Activated T-cell treated with anti-CD3 and anti-CD28 coated beads, Interleukin-2, amount 50 U/mL, for 24 hours (primary cell): ENCODE data around the gene TST.

Experiments
- DNase-seq: peaks from one replicate; pipeline ENCODE4 v3.0.0-alpha.2; 2020
- H3K27ac Mint-ChIP-seq: 2 replicates; pipeline ENCODE4 v1.8.0; 2020; ENCODE audit warnings: mild to moderate bottlenecking, mixed read lengths
- H3K27me3 Mint-ChIP-seq: 2 replicates; pipeline ENCODE4 v1.8.0; 2020; ENCODE audit warnings: mixed read lengths
- H3K36me3 Mint-ChIP-seq: 2 replicates; pipeline ENCODE4 v1.8.0; 2020; ENCODE audit warnings: low read depth, mixed read lengths
- H3K4me1 Mint-ChIP-seq: 2 replicates; pipeline ENCODE4 v1.8.0; 2020; ENCODE audit warnings: low read depth, mixed read lengths
- H3K4me3 Mint-ChIP-seq: 2 replicates; pipeline ENCODE4 v1.8.0; 2020; ENCODE audit warnings: mild to moderate bottlenecking, moderate library complexity, mixed read lengths
- H3K9me3 Mint-ChIP-seq: 2 replicates; pipeline ENCODE4 v1.8.0; 2020; ENCODE audit warnings: mixed read lengths

TST gene

DNA sequence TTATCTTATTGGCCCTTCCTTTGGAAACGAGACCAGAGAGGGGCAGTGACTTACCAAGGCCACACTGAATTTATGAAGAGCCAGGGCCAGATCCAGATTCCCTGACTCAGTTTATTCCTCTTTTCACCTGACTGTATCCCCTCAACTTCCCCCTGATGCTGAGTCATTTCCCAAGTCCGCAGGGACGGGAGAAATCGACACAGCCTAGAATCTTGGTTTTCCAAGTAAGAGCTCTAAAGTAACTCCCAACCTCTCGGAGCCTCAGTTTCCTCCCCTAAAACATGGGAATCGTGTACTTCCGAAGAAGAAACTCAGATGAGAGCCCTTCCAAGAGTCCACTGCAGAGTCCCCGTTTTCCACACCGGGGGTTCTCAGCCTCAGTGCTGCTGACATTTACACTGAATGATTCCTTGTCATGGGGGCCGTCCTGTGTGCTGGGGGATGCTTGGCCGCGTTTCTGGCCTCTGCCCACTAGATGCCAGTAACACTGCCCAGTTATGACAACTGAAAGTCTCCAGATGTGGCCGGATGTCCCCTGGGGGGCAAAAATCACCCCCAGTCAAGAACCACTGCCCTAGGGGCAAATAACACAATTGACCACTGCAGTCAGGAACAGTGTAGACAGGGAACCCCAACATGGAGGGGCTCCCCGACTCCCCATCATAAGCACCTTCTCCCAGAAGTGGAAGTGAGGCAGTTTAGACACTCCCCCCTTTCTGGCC lies 11.5 kb upstream of the TST start:
- no peak for DNase-seq

DNA sequence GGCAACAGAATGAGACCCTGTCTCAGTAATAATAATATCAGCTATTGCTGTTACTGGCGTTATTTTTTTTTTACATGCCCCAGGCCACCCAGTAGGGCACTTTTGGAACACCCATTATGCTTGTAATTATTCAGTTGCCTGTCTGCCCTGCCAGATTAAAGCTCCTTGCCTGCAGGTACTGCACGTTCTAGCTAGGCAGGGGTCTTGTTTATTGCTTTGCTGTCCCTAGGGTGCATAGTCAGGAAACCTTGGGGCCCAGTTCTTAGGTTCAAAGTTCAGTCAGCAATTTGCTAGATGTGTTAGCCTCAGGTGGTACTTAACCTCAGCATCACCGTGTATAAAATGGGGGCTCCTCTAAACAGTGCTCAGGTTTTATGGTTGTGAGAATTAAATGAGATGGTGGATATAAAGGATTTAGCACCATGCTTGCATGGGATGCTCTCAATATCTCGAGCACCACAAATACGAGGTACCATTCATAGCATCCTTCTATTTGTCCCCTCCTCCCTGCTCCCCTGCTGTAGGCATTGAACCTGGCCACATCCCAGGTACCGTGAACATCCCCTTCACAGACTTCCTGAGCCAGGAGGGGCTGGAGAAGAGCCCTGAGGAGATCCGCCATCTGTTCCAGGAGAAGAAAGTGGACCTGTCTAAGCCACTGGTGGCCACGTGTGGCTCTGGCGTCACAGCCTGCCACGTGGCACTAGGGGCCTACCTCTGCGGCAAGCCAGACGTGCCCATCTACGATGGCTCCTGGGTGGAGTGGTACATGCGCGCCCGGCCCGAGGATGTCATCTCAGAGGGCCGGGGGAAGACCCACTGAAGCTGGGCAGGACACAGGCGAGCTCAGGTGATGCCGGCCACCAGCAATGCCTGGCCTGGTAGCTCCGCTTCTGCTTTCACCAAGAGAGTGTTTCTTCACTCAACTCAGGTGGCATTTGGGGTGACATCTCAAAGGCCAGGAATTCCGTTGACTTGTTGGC lies 9.7 kb upstream of the TST start:
- Mint-ChIP-seq H3K4me1 (no peaks in the 10 kb centered on the region), H3K27ac (no peak overlapping the region), H3K27me3 (no peaks in the 10 kb centered on the region), H3K36me3 (peaks cover 2% of the 10 kb centered on the region), H3K4me3 (no peak overlapping the region), H3K9me3 (no peaks in the 10 kb centered on the region)
- no peak for DNase-seq

More for the DNA sequence above, 11.5 kb upstream of the TST start:
- Mint-ChIP-seq H3K27ac (no peak overlapping the region), H3K27me3 (peaks cover 4% of the 10 kb centered on the region), H3K36me3 (peaks cover 2% of the 10 kb centered on the region), H3K4me3 (no peak overlapping the region), H3K9me3 (no peaks in the 10 kb centered on the region), H3K4me1 (no peaks in the 10 kb centered on the region)

- no peak overlapping the region for H3K27ac Mint-ChIP-seq
- H3K9me3 Mint-ChIP-seq, result no peaks in the 10 kb centered on the region
- peaks cover 2% of the 10 kb centered on the region for H3K36me3 Mint-ChIP-seq
- no peaks in the 10 kb centered on the region for H3K4me1 Mint-ChIP-seq
- H3K27me3 Mint-ChIP-seq, result no peaks in the 10 kb centered on the region
- no peak for DNase-seq
- H3K4me3 Mint-ChIP-seq, result no peak overlapping the region
Measured at GRCh38 chr22:37027556-37027955, 8.3 kb upstream of the TST start.

DNA sequence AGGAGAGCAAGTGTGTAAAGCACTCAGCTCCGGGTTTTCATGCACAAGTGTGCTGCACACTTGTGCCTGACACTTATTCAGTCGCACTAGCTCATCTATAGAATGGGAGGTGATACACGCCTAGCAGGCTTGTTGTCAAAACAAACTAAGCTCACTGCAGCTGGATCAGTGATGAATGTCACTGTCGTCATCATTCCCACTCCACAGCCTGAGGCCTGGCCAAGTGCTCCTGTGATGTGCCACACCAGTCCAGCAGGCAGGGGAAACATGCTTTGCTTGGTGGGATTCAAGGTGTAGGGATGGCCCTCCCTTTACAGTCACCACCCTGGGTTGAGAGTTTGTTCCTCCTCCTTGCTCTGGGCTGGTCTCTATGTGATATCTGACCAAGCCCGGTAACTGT lies 7.1 kb upstream of the TST start:
- H3K4me3 Mint-ChIP-seq, result no peak overlapping the region
- no peaks in the 10 kb centered on the region for H3K9me3 Mint-ChIP-seq
- H3K27me3 Mint-ChIP-seq, result peaks cover 6% of the 10 kb centered on the region
- DNase-seq, result no peak
- H3K27ac Mint-ChIP-seq, result no peak overlapping the region
- no peaks in the 10 kb centered on the region for H3K4me1 Mint-ChIP-seq
- H3K36me3 Mint-ChIP-seq, result peaks cover 2% of the 10 kb centered on the region

DNA sequence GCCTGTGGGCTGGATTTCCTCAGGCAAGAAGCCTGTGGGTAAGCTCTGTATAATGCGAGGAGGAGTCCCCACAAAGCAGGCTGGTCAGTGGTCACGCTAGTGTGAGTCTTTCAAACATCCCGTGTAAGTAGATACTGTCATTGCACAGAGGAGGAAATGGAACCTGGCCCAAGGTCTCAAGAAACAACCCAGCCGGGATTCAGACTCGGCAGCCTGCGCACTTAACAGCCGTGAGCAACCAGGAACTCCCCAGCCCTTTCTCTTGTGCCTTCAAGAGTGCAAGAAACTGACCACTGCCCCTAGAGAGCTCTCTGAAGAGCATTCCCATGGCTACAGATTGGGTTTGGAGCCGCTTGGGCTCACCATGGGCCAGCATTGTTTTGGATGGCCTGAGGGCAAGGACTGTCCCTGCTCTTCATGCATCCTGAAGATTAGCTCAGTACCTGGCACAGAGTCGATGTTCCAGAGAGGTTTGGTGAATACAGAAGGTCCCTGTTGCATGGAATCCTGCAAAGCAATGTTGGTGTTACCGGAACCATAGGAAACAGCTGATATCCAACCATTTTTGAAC lies 6.3 kb upstream of the TST start:
- no peaks in the 10 kb centered on the region for H3K9me3 Mint-ChIP-seq
- peaks cover 11% of the 10 kb centered on the region for H3K27me3 Mint-ChIP-seq
- H3K4me1 Mint-ChIP-seq, result peaks cover 2% of the 10 kb centered on the region
- DNase-seq, result no peak
- no peak overlapping the region for H3K27ac Mint-ChIP-seq
- peaks cover 2% of the 10 kb centered on the region for H3K36me3 Mint-ChIP-seq
- H3K4me3 Mint-ChIP-seq, result no peak overlapping the region

GRCh38 chr22:37024339-37025157 lies 5.3 kb upstream of the TST start:
- Mint-ChIP-seq H3K27me3 (peaks cover 20% of the 10 kb centered on the region), H3K27ac (no peak overlapping the region), H3K4me3 (no peak overlapping the region), H3K4me1 (peaks cover 9% of the 10 kb centered on the region), H3K9me3 (no peaks in the 10 kb centered on the region), H3K36me3 (peaks cover 2% of the 10 kb centered on the region)
- DNase-seq, result no peak

DNA sequence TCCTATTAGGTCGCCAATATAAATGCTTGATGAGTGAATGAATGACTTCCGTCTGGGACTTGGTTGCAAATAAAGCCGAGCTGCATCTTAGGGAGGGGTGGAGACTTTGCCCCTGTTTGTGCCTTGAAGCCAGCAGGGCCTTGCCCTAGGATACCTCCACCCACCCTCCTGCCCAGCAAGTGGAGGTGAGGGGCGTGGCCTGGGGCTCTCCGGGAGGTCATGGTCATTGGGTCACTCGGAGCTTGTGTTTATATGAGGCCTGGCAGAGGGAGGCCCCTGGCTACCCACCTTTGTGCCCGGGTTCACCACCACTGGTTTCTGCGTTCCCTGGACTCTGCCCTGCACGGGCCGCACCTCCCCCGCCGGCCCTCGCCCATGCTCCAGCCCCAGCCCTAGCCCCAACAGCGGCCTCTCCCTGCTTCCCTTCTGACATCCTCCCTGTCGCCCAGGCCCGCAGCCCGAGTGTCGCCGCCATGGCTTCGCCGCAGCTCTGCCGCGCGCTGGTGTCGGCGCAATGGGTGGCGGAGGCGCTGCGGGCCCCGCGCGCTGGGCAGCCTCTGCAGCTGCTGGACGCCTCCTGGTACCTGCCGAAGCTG lies 4.6 kb upstream of the TST start:
- Mint-ChIP-seq H3K27me3 (peaks cover 20% of the 10 kb centered on the region), H3K27ac (no peak overlapping the region), H3K9me3 (no peaks in the 10 kb centered on the region), H3K4me1 (peaks cover 9% of the 10 kb centered on the region), H3K36me3 (peaks cover 2% of the 10 kb centered on the region), H3K4me3 (no peak overlapping the region)
- no peak for DNase-seq

GRCh38 chr22:37022483-37023337 lies 3.5 kb upstream of the TST start:
- peaks cover 23% of the 10 kb centered on the region for H3K27me3 Mint-ChIP-seq
- peaks cover 11% of the 10 kb centered on the region for H3K4me1 Mint-ChIP-seq
- peaks cover 2% of the 10 kb centered on the region for H3K36me3 Mint-ChIP-seq
- H3K4me3 Mint-ChIP-seq, result no peak overlapping the region
- DNase-seq, result no peak
- H3K9me3 Mint-ChIP-seq, result no peaks in the 10 kb centered on the region
- H3K27ac Mint-ChIP-seq, result no peak overlapping the region

DNA sequence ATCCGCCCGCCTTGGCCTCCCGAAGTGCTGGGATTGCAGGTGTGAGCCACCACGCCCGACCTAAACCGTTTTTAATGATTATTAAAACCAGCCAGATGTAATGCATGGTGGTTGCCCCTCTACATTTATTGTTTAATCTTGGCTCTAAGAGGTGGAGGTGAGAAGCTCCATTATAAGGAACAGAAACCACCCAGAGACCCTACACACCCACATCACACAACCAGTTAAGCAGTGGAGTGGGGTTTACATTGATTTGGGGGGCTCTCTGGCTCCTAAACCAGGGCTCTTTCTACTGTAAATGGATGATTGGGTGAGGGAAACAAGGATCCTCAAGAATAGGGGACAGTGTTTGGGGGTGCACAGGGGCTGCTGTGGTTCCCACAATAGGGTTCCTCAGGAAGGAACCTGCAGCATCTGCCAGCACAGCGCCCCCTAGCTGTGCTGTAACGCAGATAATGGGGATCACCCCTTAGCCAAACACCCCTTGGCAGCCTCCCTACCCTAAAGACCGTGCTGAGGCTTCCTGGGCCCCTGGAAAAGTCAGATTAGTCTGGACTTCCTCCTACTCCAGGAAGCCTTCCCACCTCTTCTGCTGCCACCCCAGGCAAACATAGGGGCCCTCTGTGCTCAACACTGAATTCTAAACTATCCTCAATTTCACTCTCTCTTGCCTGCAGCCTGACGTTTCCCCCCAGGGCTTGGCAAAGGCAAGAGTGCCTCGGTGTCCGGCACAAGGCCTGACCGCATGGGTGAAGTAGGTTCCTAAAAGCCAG lies 2.6 kb upstream of the TST start:
- peak; percentile 66 for DNase-seq
- peaks cover 2% of the 10 kb centered on the region for H3K36me3 Mint-ChIP-seq
- no peaks in the 10 kb centered on the region for H3K9me3 Mint-ChIP-seq
- peak overlapping the region; percentile 29 for H3K4me3 Mint-ChIP-seq
- H3K4me1 Mint-ChIP-seq, result peaks cover 11% of the 10 kb centered on the region
- no peak overlapping the region for H3K27ac Mint-ChIP-seq
- H3K27me3 Mint-ChIP-seq, result peaks cover 23% of the 10 kb centered on the region

- Mint-ChIP-seq H3K4me3 (no peak overlapping the region), H3K27ac (no peak overlapping the region), H3K4me1 (peaks cover 11% of the 10 kb centered on the region), H3K9me3 (no peaks in the 10 kb centered on the region), H3K27me3 (peaks cover 23% of the 10 kb centered on the region), H3K36me3 (no peaks in the 10 kb centered on the region)
- no peak for DNase-seq
Measured at GRCh38 chr22:37021041-37021440, 1.8 kb upstream of the TST start.

DNA sequence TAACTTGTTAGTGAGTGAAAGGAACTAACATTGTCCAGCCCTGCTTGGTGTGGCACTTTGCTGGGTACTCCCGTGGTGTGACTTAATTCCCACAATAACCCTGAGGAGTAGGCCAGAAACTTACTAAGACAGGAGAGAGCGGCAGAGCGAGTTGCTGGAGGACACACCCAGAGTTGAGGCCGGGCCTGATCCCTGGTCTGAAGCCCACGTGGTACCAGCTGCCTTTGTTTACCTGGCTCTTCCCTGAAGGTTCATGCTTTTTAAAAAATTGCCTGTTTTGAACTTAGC lies 889 bp upstream of the TST start:
- Mint-ChIP-seq H3K27me3 (peaks cover 23% of the 10 kb centered on the region), H3K27ac (peak overlapping the region; percentile 47), H3K36me3 (no peaks in the 10 kb centered on the region)

GRCh38 chr22:37018815-37019308 lies 385 bp downstream of the TST start:
- Mint-ChIP-seq H3K9me3 (no peaks in the 10 kb centered on the region), H3K4me3 (peak overlapping the region; percentile 73), H3K36me3 (no peaks in the 10 kb centered on the region), H3K4me1 (peaks cover 11% of the 10 kb centered on the region), H3K27ac (no peak overlapping the region), H3K27me3 (peaks cover 23% of the 10 kb centered on the region)
- DNase-seq, result no peak

More for the DNA sequence above, 889 bp upstream of the TST start:
- DNase-seq, result no peak
- no peaks in the 10 kb centered on the region for H3K9me3 Mint-ChIP-seq
- peaks cover 11% of the 10 kb centered on the region for H3K4me1 Mint-ChIP-seq
- peak overlapping the region; percentile 87 for H3K4me3 Mint-ChIP-seq
